Right lobe of liver (tissue), 6 donors: ENCODE data around the gene ATXN1. TPM values are rescaled to one million over a fixed set of nuclear protein-coding genes. Genes with fewer than 3 reads are reported as not detected.

Experiments used
- ATAC-seq, 4 donors: fragments of 200-7000 bp; cut with Tn5 transposase; one replicate each; pipeline ENCODE4 v1.9.1; 2020; ENCODE audit warnings: mild to moderate bottlenecking in 4 of 4, moderate library complexity in 4 of 4
- DNase-seq, 3 donors: peaks; one replicate each; pipeline ENCODE4 v3.0.0-alpha.2; 2020
- H3K27ac ChIP-seq, 3 donors: fragments of 200-600 bp; one replicate each; pipeline ENCODE4 v1.8.0; 2022
- H3K27me3 ChIP-seq, 2 donors: fragments of 200-600 bp; one replicate each; pipeline ENCODE4 v1.8.0; 2022
- H3K36me3 ChIP-seq, 4 donors: fragments of 200-600 bp; sonication (generic) in 1 of 4; one replicate each; pipeline versions ENCODE4 v1.5.1 to v1.8.0; 2017 to 2022; ENCODE audit warnings: control low read depth in 1 of 4
- H3K4me1 ChIP-seq, 4 donors: fragments of 200-600 bp; sonication (generic) in 1 of 4; one replicate each; pipeline versions ENCODE4 v1.5.1 to v1.8.0; 2017 to 2022; ENCODE audit warnings: control low read depth in 1 of 4
- H3K4me3 ChIP-seq, 3 donors: fragments of 200-600 bp; one replicate each; pipeline ENCODE4 v1.8.0; 2022
- H3K9me3 ChIP-seq, 4 donors: fragments of 200-600 bp; sonication (generic) in 1 of 4; one replicate each; pipeline versions ENCODE4 v1.5.1 to v1.8.0; 2017 to 2022; ENCODE audit warnings: control low read depth in 1 of 4
- CTCF ChIP-seq, 4 donors: fragments of 200-600 bp in 3 of 4; fragments of 450-650 bp in 1 of 4; IDR thresholded peaks; one replicate each; pipeline versions ENCODE4 v1.5.1 to v1.8.0; 2016 to 2022; ENCODE audit warnings: antibody characterized with exemption in 4 of 4, mild to moderate bottlenecking in 2 of 4
- POLR2A ChIP-seq: fragments of 450-650 bp; IDR thresholded peaks from one replicate; pipeline ENCODE4 v1.6.1; 2017; ENCODE audit warnings: antibody characterized with exemption, mild to moderate bottlenecking
- WGBS: methylation state at CpG from one replicate; pipeline ENCODE4 v1.1.6; 2018; ENCODE audit warnings: low coverage, low lambda C conversion rate; ENCODE audit not compliant: insufficient coverage; ENCODE audit errors: missing lambda C conversion rate; 5-methylcytosine and 5-hydroxymethylcytosine counted together
- intact Hi-C, 2 donors: fragments of 100-400 bp; cut with DNase I; formaldehyde crosslinking; loops; one replicate each; pipeline versions ENCODE4 v1.11.2 to v1.14.1; 2022
- total RNA-seq, 6 experiments: library from RNA; depleted of rRNA in 2 of 6; stranded (reverse); fragments of >200 nt in 2 of 6; fragmentation: NEBNext Ultra II Directional in 3 of 6; extraction: Animal tissue kit (Norgen Biotek cat#: 25700) in 3 of 6; gene quantifications; one replicate each; pipeline versions ENCODE4 v1.1.0 to v1.2.4, GENCODE V29; 2016 to 2023
- donor health status: DM: no; HTN: yes; CAD: no.
- donor health status: DM: no; HTN: no; CAD: no.
- donor health status: DM: no; HTN: no; CAD: no.
- donor health status: DM: no; HTN: yes; CAD: no.
- donor health status: DM: no; HTN: yes; CAD: no.

Gene ATXN1
- total RNA-seq, 6 experiments from 2014 or later, result 23.2 to 28.7 (median 25.0) TPM

DNA sequence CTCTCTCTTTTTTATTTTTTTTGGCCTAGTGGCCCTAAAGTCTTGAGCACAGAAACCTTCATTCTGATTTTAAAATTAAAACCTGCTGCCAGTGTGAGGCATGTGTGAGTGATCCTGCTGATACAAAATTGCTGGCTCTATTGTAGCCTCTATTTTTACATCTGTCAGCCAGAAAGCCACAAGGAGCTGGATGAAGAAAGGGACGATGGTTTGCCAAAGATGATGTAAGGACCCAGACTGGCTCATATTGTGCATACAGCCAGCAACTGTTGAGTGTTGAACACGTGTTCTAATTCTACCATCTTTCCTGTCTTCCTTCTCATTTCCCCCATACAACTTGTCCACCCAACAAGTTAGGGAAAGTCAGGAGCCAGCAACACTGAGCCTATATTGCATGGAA, 40.8 kb upstream of the ATXN1 start:
- ATAC-seq, result no peak
- Histone ChIP-seq H3K36me3 (no peaks in the 10 kb centered on the region), H3K9me3 (no peaks in the 10 kb centered on the region), H3K4me3 (no peak overlapping the region), H3K27ac (no peak overlapping the region), H3K4me1 (no peaks in the 10 kb centered on the region), H3K27me3 (no peaks in the 10 kb centered on the region)
- no peak for TF ChIP-seq CTCF (IDR thresholded peaks at IDR 0.05)
- no peak for TF ChIP-seq POLR2A
- intact Hi-C loops, result no loop called here
- DNase-seq, result no peak
- WGBS, result 55% methylated on average over 2 of the region's 2 CpGs

DNA sequence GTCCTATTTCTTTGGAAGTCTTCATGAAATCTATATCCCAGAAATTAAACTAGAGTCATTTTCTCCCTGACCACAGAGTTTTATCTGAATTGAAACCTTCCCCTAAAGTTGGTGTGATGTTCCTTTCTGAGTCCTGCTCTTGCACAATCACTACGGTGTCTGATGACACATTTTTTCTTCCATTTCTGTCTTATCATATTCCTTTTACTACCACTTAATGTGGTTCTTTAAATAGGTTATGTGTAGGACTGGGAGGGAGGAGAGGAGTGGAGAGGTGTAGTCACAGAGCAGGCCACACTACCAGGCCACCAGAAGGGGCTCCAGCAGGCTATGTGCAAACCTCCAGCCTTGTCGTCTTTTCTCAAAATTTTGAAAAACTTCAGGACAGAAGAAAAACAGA, 39.7 kb upstream of the ATXN1 start:
- ATAC-seq, result peak in 2 of 4 donors; percentile 26 to 39
- DNase-seq, result no peak
- Histone ChIP-seq H3K4me1 (no peaks in the 10 kb centered on the region), H3K27ac (no peak overlapping the region), H3K27me3 (no peaks in the 10 kb centered on the region), H3K4me3 (no peak overlapping the region), H3K9me3 (no peaks in the 10 kb centered on the region), H3K36me3 (no peaks in the 10 kb centered on the region)
- WGBS, result 39% methylated on average over 2 of the region's 2 CpGs
- TF ChIP-seq CTCF (IDR thresholded peaks at IDR 0.05) (no peak), POLR2A (no peak)
- intact Hi-C loops, result no loop called here

DNA sequence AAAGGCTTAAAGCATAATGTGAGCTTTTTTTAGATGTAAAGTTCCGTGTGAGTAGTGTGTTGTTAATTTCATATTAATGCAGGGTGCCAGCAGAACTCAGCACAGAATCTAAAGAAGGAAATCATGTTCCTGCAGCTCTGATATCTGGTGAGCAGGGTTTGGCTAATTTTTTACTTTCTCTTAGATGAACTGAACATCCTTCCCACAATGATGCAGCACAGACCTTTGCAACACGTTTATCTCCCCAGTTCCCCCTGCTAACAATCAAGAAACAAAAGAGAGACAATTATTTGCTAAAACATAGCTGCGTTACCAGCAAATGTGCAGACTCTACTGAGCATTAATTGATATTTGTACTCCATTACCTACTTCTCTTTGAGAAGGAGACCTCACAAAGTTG, 39.1 kb upstream of the ATXN1 start:
- ATAC-seq (peak in 1 of 4 donors; percentile 42), DNase-seq (no peak)
- no peaks in the 10 kb centered on the region for H3K36me3 ChIP-seq
- no peak overlapping the region for H3K27ac ChIP-seq
- intact Hi-C loops, result no loop called here
- H3K4me1 ChIP-seq, result no peaks in the 10 kb centered on the region
- no peak overlapping the region for H3K4me3 ChIP-seq
- no peaks in the 10 kb centered on the region for H3K9me3 ChIP-seq
- TF ChIP-seq POLR2A (no peak), CTCF (IDR thresholded peaks at IDR 0.05) (no peak)
- 39% methylated on average over 3 of the region's 3 CpGs for WGBS
- no peaks in the 10 kb centered on the region for H3K27me3 ChIP-seq

DNA sequence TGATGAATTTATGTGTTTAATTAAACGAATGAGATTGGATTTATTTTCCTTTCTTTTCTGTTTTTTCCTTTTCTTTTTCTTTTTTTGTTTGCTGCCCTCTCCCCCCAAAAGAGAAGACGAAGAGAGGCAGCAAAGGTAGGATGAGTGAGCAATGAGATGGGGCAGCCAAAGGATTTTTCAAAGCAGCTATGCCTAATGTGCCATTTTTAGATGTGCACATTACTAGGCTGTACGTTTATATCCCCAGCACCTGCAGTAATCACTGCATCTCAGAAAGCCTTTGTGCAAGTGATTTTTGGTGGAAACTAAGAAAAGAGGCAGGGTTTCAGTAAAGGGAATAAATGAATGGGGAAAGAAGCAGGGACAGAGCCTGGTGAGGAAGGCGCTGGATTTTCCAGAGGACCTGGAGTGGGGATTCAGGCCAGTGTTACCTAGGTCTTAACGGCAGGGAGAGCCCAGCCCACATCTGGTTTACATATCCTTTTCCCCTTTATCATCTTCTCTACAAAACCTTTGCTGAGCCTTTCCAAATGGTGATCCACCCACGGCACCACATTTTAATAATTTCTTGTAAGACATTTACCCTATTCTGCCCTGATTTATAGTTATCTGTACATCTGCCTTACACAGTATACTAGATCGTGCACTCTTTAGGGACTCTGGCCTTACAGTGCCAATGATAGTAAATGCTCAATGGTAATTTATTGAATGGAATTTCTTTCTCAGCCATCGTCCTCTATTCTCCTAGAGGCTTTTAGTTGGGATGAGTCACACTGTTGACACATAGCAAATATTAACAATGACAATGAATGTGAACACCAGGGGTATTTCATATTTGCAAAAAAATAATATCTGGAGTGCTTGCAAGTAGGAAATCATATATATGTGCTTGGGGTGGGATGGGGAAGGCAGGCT, 38.3 kb upstream of the ATXN1 start:
- WGBS, result 58% methylated on average over 7 of the region's 8 CpGs
- H3K27me3 ChIP-seq, result no peaks in the 10 kb centered on the region
- no peak for TF ChIP-seq POLR2A
- no peaks in the 10 kb centered on the region for H3K36me3 ChIP-seq
- DNase-seq (no peak), ATAC-seq (peak in 1 of 4 donors; percentile 79)
- intact Hi-C loops, result no loop called here
- no peak overlapping the region for H3K4me3 ChIP-seq
- no peaks in the 10 kb centered on the region for H3K4me1 ChIP-seq
- no peaks in the 10 kb centered on the region for H3K9me3 ChIP-seq
- H3K27ac ChIP-seq, result no peak overlapping the region

DNA sequence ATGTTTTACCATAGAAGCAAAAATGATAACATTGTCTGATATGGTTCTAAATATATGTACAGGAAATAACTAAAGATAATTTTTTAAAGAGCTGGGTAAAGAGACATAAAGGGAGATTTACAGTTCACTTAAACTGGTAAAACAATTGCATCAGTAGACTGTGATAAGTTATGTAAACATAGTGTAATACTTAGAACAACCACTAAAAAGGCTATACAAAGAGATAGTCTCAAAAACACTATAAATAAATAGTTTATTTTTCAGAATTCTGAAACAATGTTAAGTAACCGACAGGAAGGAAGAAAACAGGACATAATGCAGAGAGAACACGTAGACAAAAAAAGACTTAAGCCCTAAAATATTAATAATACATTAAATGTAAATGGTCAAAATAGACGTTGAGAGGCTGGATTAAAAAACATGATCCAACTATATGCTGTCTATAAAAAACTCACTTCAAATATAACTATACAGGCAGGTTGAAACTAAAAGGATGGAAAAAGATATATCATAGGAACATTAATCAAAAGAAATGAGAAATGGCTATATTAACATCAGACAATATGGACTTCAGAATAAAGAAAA, 32.7 kb upstream of the ATXN1 start:
- H3K4me3 ChIP-seq, result no peak overlapping the region
- no peaks in the 10 kb centered on the region for H3K27me3 ChIP-seq
- peak in 2 of 4 donors; percentile 33 to 40 for ATAC-seq
- no peaks in the 10 kb centered on the region for H3K9me3 ChIP-seq
- no peak overlapping the region for H3K27ac ChIP-seq
- no peak for DNase-seq
- intact Hi-C loops, result no loop called here
- TF ChIP-seq CTCF (IDR thresholded peaks at IDR 0.05) (peak in 3 of 4 donors; percentile 9 to 13 (median 12)), POLR2A (no peak)
- no peaks in the 10 kb centered on the region for H3K36me3 ChIP-seq
- WGBS, result 75% methylated on average over 3 of the region's 3 CpGs
- H3K4me1 ChIP-seq, result no peaks in the 10 kb centered on the region
